ENCODE results near the gene TMEM132E. TPM values are rescaled to one million over a fixed set of nuclear protein-coding genes. Genes with fewer than 3 reads are reported as not detected.

Gene TMEM132E
- total RNA-seq, 1 donor from 2014 or later: 3.6 TPM

DNA sequence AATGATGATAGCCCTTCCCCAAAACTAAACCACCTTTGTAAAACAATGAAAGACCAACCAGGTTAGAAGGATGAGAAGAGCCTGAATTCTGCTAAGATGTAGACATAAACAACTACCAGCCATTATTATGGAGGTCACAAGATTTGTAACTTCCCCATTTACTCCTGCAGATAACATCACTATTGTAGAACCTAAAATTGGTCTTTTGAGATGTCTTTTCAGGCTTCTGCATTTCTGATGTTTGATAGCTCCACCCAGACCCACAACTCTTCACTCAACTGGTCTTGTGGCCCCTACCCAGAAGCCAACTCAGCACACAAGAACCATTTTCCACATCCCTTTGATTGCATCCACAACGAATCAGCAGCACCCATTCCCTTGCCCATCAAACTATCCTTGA is 100.8 kb downstream of the TMEM132E start:
- Mint-ChIP-seq H3K4me3 (no peak overlapping the region), H3K27me3 (ENCODE audit: low read depth) (peaks cover 80% of the 10 kb centered on the region), H3K36me3 (ENCODE audit: low read depth) (no peaks in the 10 kb centered on the region), H3K9me3 (no peaks in the 10 kb centered on the region), H3K4me1 (no peaks in the 10 kb centered on the region), H3K27ac (ENCODE audit: unreplicated experiment) (no peak overlapping the region)
- no peak for TF ChIP-seq CTCF (conservative IDR thresholded peaks at IDR 0.05)
- no peak for DNase-seq (ENCODE audit: low read depth, low spot score)

DNA sequence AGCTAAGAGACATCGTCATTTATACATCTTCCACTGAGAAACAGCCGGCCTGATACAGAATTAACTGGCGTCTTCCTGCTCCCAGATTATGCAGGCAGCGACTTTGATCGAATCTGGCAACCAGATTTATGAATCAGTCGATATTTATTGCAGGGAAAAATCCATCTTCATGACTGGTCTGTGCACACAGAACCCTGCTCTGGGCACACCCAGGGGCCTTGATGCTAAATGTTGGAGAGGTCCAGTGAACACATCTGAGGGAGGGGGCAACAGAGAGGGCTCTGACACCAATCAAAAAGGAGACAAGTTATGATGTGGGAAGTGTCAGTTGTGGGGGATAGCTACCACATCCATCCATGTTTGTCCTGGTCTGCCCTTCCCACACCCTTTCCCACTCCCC is 102.9 kb downstream of the TMEM132E start:
- Mint-ChIP-seq H3K4me3 (no peak overlapping the region), H3K27ac (ENCODE audit: unreplicated experiment) (no peak overlapping the region), H3K27me3 (ENCODE audit: low read depth) (peaks cover 84% of the 10 kb centered on the region), H3K4me1 (no peaks in the 10 kb centered on the region), H3K36me3 (ENCODE audit: low read depth) (no peaks in the 10 kb centered on the region), H3K9me3 (no peaks in the 10 kb centered on the region)
- no peak for DNase-seq (ENCODE audit: low read depth, low spot score)
- TF ChIP-seq CTCF (conservative IDR thresholded peaks at IDR 0.05): no peak

DNA sequence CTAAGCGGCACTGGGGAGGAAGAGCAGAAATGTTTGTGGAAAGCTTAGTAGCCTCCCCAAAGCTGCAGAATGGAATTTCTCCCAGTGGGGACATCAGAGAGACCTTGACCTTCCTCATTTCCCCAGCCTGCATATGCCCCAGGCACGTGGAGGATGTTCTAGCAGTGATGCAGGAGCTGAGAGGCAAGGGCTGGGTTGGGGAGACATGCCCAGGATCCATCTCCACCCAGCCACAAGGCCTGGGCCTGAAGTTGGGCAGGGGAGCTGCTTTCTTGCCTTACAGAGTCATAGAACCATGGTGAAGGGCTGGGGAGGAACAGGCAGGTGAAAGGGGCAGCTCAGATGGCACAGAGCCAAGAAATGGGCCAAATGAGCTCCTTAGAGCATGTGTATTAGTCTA is 104.0 kb downstream of the TMEM132E start:
- Mint-ChIP-seq H3K9me3 (peaks cover 4% of the 10 kb centered on the region), H3K27me3 (ENCODE audit: low read depth) (peaks cover 90% of the 10 kb centered on the region), H3K36me3 (ENCODE audit: low read depth) (no peaks in the 10 kb centered on the region), H3K4me3 (no peak overlapping the region), H3K4me1 (no peaks in the 10 kb centered on the region), H3K27ac (ENCODE audit: unreplicated experiment) (no peak overlapping the region)
- no peak for TF ChIP-seq CTCF (conservative IDR thresholded peaks at IDR 0.05)
- no peak for DNase-seq (ENCODE audit: low read depth, low spot score)

Other genes starting within 250 kb of the TMEM132E start
- not detected in 2 replicates for gene CCL13, start 223.1 kb upstream of the TMEM132E start, total RNA-seq
- not detected in 2 replicates for gene CCL1, start 216.3 kb upstream of the TMEM132E start, total RNA-seq

Data from neural crest cell (in vitro differentiated cells).